HepG2 (cell line): ENCODE results near the gene FBXL7. TPM values are rescaled to one million over a fixed set of nuclear protein-coding genes. Genes with fewer than 3 reads are reported as not detected.

Experiments
- ATAC-seq: fragments of 200-7000 bp; cut with Tn5 transposase; 3 replicates; pipeline ENCODE4 v1.9.1; 2020; ENCODE audit warnings: mild to moderate bottlenecking, moderate library complexity
- BruUV-seq: library from RNA; stranded (reverse); fragments of 400-500 nt; replicated peaks from 2 replicates; lab custom pipeline; 2021; lab: Mats Ljungman, UMichigan
- CTCF ChIA-PET: fragments of 300-600 bp; formaldehyde crosslinking; extraction: SDS; loops from one replicate; lab custom pipeline; 2021; ENCODE audit warnings: low total read pairs, inconsistent platforms, low intra/inter-chr PET ratio; lab: Yijun Ruan, JAX
- POLR2A ChIA-PET: fragments of 350-600 bp; sonication (Branson Sonifier 250); formaldehyde crosslinking; loops from one replicate; lab custom pipeline; 2020; ENCODE audit warnings: antibody characterized with exemption, inconsistent platforms; lab: Yijun Ruan, JAX
- DNase-seq: peaks from one replicate; pipeline ENCODE4 v3.0.0-alpha.2; 2015; ENCODE audit warnings: low spot score
- FAIRE-seq: peaks from 3 replicates; lab custom pipeline; 2011; peaks lifted over from hg19 to GRCh38; lab: Jason Lieb, UNC
- H2AFZ ChIP-seq: one replicate; pipeline ENCODE4 v1.6.1; 2011; ENCODE audit warnings: low read length, inconsistent platforms
- H3K27ac ChIP-seq: fragments of 300-600 bp; 3 replicates; pipeline ENCODE4 v1.8.0; 2011; ENCODE audit warnings: mixed run types, mild to moderate bottlenecking, mixed read lengths, low read length, inconsistent platforms; ENCODE audit not compliant: insufficient read depth; ENCODE audit errors: extremely low read length
- H3K27me3 ChIP-seq, 2 experiments: fragments of 200-600 bp in 1 of 2; 2 replicates in 1 of 2; 3 replicates in 1 of 2; pipeline versions ENCODE4 v1.6.0 to v1.8.0; 2011; ENCODE audit warnings: low read length in 2 of 2, mild to moderate bottlenecking in 2 of 2, moderate library complexity in 2 of 2, inconsistent platforms in 1 of 2; ENCODE audit not compliant: insufficient read depth in 2 of 2, control insufficient read depth in 1 of 2
- H3K36me3 ChIP-seq, 2 experiments: fragments of 200-600 bp in 1 of 2; replicated peaks in 1 of 2; 2 replicates in 1 of 2; 3 replicates in 1 of 2; pipeline versions ENCODE4 v1.5.1 to v1.8.0; 2011; ENCODE audit warnings: low read length in 2 of 2, inconsistent platforms in 1 of 2; ENCODE audit not compliant: insufficient read depth in 2 of 2, control insufficient read depth in 1 of 2
- H3K4me1 ChIP-seq: 2 replicates; pipeline ENCODE4 v1.5.1; 2012; ENCODE audit warnings: low read length, inconsistent platforms; ENCODE audit not compliant: insufficient read depth
- H3K4me2 ChIP-seq: 2 replicates; pipeline ENCODE4 v1.6.0; 2011; ENCODE audit warnings: low read depth, low read length, inconsistent platforms
- H3K4me3 ChIP-seq, 3 experiments: fragments of 200-600 bp in 1 of 3; sonication (generic), shearing (Covaris generic) in 1 of 3; replicated peaks in 1 of 3; 2 replicates each; pipeline ENCODE4 v1.5.1; 2011 to 2016; ENCODE audit warnings: low read length in 3 of 3, inconsistent platforms in 2 of 3, low read depth in 2 of 3, mild to moderate bottlenecking in 2 of 3, control low read depth in 1 of 3, mixed read lengths in 1 of 3; ENCODE audit not compliant: insufficient read depth in 1 of 3
- H3K79me2 ChIP-seq: one replicate; pipeline ENCODE4 v1.6.1; 2011; ENCODE audit warnings: low read length, inconsistent platforms; ENCODE audit not compliant: insufficient read depth
- H3K9ac ChIP-seq: 2 replicates; pipeline ENCODE4 v1.6.0; 2011; ENCODE audit warnings: mild to moderate bottlenecking, low read depth, low read length, inconsistent platforms; ENCODE audit not compliant: insufficient read depth
- H3K9me3 ChIP-seq: 2 replicates; pipeline ENCODE4 v1.5.1; 2012; ENCODE audit warnings: mild to moderate bottlenecking, low read length
- H4K20me1 ChIP-seq: 2 replicates; pipeline ENCODE4 v1.6.0; 2011; ENCODE audit warnings: inconsistent platforms, mild to moderate bottlenecking, low read length, moderate library complexity; ENCODE audit not compliant: insufficient read depth
- MTA3 ChIP-seq: sonication (generic); formaldehyde crosslinking; IDR thresholded peaks from 2 replicates; pipeline ENCODE4 v1.4.0; 2020; ENCODE audit warnings: missing genetic modification reagents
- MTF1 ChIP-seq: sonication (generic); formaldehyde crosslinking; IDR thresholded peaks from 2 replicates; pipeline ENCODE4 v1.5.0; 2020; ENCODE audit warnings: missing genetic modification reagents
- NFAT5 ChIP-seq: sonication (generic); formaldehyde crosslinking; IDR thresholded peaks from 2 replicates; pipeline ENCODE4 v1.4.0; 2020; ENCODE audit warnings: missing genetic modification reagents
- NFE2L2 ChIP-seq: fragments of 150-350 bp; IDR thresholded peaks from 2 replicates; pipeline ENCODE4 v1.6.1; 2014; ENCODE audit warnings: low read length
- PREB ChIP-seq: sonication (generic); formaldehyde crosslinking; IDR thresholded peaks from 2 replicates; pipeline ENCODE4 v1.4.0; 2020; ENCODE audit warnings: missing genetic modification reagents
- TCF7L2 ChIP-seq: IDR thresholded peaks from 2 replicates; pipeline ENCODE4 v1.6.1; 2011; ENCODE audit warnings: mild to moderate bottlenecking, low read depth, low read length, moderate library complexity
- ZNF530 ChIP-seq: sonication (generic); formaldehyde crosslinking; IDR thresholded peaks from 2 replicates; pipeline ENCODE4 v1.5.0; 2020; ENCODE audit warnings: low read depth, mild to moderate bottlenecking, missing genetic modification reagents
- ZNF639 ChIP-seq: conservative IDR thresholded peaks from 2 replicates; pipeline ENCODE4 v1.6.1; 2018; ENCODE audit warnings: missing genetic modification reagents
- ZSCAN29 ChIP-seq: sonication (generic); formaldehyde crosslinking; conservative IDR thresholded peaks from 2 replicates; pipeline ENCODE4 v1.4.0; 2020; ENCODE audit warnings: mild to moderate bottlenecking, missing genetic modification reagents
- WGBS: methylation state at CpG from one replicate; pipeline ENCODE4 v1.1.6; 2017; ENCODE audit warnings: low lambda C conversion rate; 5-methylcytosine and 5-hydroxymethylcytosine counted together
- in situ Hi-C: cut with HindIII; loops from 2 replicates; pipeline ENCODE4 v1.10.0; 2017; ENCODE audit warnings: low pct_unique_long_range_greater_than_20kb; ENCODE audit not compliant: extremely low pct_ligation_motif_present
- intact Hi-C: fragments of 100-400 bp; cut with micrococcal nuclease; formaldehyde crosslinking; loops from one replicate; pipeline ENCODE4 v1.10.0; 2022; ENCODE audit not compliant: unreplicated experiment
- polyA plus RNA-seq, 8 experiments: library from polyadenylated mRNA; depleted of rRNA in 3 of 8; stranded (reverse) in 7 of 8; unstranded in 1 of 8; fragments of >200 nt; fragmentation: Illumina TruSeq in 4 of 8; extraction: Trizol in 4 of 8; gene quantifications; 2 replicates each; pipeline versions ENCODE4 v1.2.1 to v1.2.3, GENCODE V29; 2011 to 2016; ENCODE audit warnings: low read depth in 4 of 8, missing spikeins in 1 of 8, mixed read lengths in 1 of 8; ENCODE audit not compliant: insufficient read depth in 1 of 8
- total RNA-seq, 5 experiments: library from RNA; depleted of rRNA; stranded (reverse); fragments of >200 nt; fragmentation: Illumina TruSeq; extraction: Trizol; gene quantifications; 2 replicates each; pipeline ENCODE4 v1.2.3, GENCODE V29; 2016; ENCODE audit warnings: low read depth in 1 of 5

Gene FBXL7
- total and polyA plus RNA-seq, 2 of the 13 experiments (the other 11 are each of a cell fraction or from before 2014, with no cell fraction given): 0.07 TPM; not detected in 1

GRCh38 chr5:15566306-15566705, 66.3 kb downstream of the FBXL7 start:
- CTCF ChIA-PET: no interaction called here
- H3K27ac ChIP-seq: no peak overlapping the region
- intact Hi-C loops: no loop called here
- TF ChIP-seq ZNF530: no peak
- TF ChIP-seq MTF1: no peak
- TF ChIP-seq MTA3: no peak
- TF ChIP-seq ZNF639 (CRISPR knock-in tag): no peak
- no peak for TF ChIP-seq TCF7L2
- TF ChIP-seq PREB (CRISPR knock-in tag): no peak
- TF ChIP-seq NFE2L2: no peak
- TF ChIP-seq NFAT5 (CRISPR knock-in tag): no peak
- TF ChIP-seq ZSCAN29: no peak

More at GRCh38 chr5:15566306-15566705, 66.3 kb downstream of the FBXL7 start:
- Histone ChIP-seq H2AFZ (no peak overlapping the region), H4K20me1 (no peaks in the 10 kb centered on the region), H3K36me3 (no peaks in the 10 kb centered on the region), H3K4me2 (no peak overlapping the region), H3K4me3 (no peak overlapping the region), H3K27me3 (no peaks in the 10 kb centered on the region), H3K79me2 (no peaks in the 10 kb centered on the region), H3K4me1 (no peaks in the 10 kb centered on the region), H3K9ac (no peak overlapping the region), H3K9me3 (no peaks in the 10 kb centered on the region)
- 27% methylated on average over 4 of the region's 4 CpGs for WGBS
- no peak for DNase-seq
- in situ Hi-C loops: no loop called here
- POLR2A ChIA-PET: no interaction called here
- no TSS peak for BruUV-seq
- no peak for FAIRE-seq
- ATAC-seq: no peak
